ENCODE data around the gene TACR1. TPM values are rescaled to one million over a fixed set of nuclear protein-coding genes. Genes with fewer than 3 reads are reported as not detected.

The TACR1 gene
- total and polyA plus RNA-seq, 8 donors = 0.14 to 3.5 (median 0.49) TPM; not detected in 4

DNA sequence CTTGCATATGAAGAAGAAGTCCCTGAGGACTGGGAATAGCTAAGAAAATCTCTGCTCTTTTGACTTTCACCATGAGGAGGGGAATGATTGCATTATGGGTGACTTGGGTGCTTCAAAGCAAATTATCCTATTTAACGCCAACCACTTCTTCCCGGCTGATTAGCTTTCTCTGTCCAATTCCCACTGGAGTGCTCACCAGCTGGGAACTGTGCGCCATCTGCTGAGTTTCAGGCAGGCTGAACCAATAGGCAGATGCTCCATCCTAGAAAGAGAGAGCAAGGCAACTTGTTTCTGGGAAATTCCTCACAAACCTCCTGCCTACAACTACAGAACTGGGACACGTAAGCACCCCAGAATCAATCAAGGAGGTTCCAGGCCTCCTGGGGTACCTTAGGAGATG is 191.5 kb downstream of the TACR1 start:
- Histone ChIP-seq H3K27me3 (no peaks in the 10 kb centered on the region), H3K27ac (no peak overlapping the region), H3K36me3 (no peaks in the 10 kb centered on the region), H3K9me3 (no peaks in the 10 kb centered on the region), H3K4me1 (no peaks in the 10 kb centered on the region), H3K4me3 (no peak overlapping the region)
- TF ChIP-seq POLR2AphosphoS5 (IDR thresholded peaks at IDR 0.05) = no peak
- no peak for TF ChIP-seq POLR2A (IDR thresholded peaks at IDR 0.05)
- TF ChIP-seq, protein P1, sequence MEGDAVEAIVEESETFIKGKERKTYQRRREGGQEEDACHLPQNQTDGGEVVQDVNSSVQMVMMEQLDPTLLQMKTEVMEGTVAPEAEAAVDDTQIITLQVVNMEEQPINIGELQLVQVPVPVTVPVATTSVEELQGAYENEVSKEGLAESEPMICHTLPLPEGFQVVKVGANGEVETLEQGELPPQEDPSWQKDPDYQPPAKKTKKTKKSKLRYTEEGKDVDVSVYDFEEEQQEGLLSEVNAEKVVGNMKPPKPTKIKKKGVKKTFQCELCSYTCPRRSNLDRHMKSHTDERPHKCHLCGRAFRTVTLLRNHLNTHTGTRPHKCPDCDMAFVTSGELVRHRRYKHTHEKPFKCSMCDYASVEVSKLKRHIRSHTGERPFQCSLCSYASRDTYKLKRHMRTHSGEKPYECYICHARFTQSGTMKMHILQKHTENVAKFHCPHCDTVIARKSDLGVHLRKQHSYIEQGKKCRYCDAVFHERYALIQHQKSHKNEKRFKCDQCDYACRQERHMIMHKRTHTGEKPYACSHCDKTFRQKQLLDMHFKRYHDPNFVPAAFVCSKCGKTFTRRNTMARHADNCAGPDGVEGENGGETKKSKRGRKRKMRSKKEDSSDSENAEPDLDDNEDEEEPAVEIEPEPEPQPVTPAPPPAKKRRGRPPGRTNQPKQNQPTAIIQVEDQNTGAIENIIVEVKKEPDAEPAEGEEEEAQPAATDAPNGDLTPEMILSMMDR (IDR thresholded peaks at IDR 0.05) = no peak
- no peak for TF ChIP-seq EP300 (IDR thresholded peaks at IDR 0.05)
- intact Hi-C loops (cut with DNase I; ENCODE audit: low total_unique reads) = no loop called here
- DNase-seq = peak in 1 of 2 donors; percentile 29
- 84 to 97% (median 92%) methylated on average over 3 to 4 of the region's 4 CpGs for WGBS, 5 donors

DNA sequence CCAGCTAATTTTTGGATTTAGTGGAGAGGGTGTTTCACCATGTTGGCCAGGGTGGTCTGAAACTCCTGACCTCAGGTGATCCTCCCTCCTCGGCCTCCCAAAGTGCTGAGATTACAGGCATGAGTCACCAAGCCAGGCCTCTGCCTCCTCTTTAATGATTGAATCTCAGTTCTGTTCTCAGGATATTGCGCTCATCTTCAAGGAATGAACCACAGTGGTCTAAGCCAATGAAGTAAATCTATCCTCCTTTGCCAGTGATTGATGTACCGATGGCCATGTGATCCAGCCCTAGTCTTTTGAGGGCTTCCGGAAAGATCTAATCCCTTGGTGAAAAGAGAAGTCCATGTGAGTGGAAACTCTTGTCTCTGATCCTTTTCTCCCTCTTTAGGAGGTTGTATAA is 192.3 kb downstream of the TACR1 start:
- intact Hi-C loops (cut with DNase I; ENCODE audit: low total_unique reads) = no loop called here
- no peak overlapping the region for H3K27ac ChIP-seq
- no peaks in the 10 kb centered on the region for H3K27me3 ChIP-seq
- TF ChIP-seq POLR2AphosphoS5 (IDR thresholded peaks at IDR 0.05) (no peak), POLR2A (IDR thresholded peaks at IDR 0.05) (no peak), EP300 (IDR thresholded peaks at IDR 0.05) (no peak)
- TF ChIP-seq, protein P1 (IDR thresholded peaks at IDR 0.05) = no peak
- no peak overlapping the region for H3K4me3 ChIP-seq
- H3K9me3 ChIP-seq = no peaks in the 10 kb centered on the region
- H3K36me3 ChIP-seq = no peaks in the 10 kb centered on the region
- 88 to 97% (median 97%) methylated on average over 4 of the region's 4 CpGs for WGBS, 5 donors
- DNase-seq = no peak
- no peaks in the 10 kb centered on the region for H3K4me1 ChIP-seq

DNA sequence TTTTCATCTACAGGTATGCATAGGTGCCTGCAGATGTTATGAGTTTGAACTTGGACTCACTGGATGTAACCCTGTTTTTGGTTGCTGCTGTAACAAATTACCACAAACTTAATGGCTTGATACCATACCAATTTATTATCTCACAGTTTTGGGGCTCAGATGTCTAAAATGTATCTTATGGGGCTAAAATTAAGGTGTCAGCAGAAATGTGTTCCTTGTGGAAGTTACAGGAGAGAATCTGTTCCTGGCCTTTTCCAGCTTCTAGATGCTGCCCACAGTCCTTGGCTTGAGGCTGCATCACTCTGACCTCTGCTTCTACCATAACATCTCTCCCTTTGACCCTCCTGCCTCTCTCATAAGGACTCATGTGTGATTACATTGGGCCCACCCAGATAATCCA is 193.3 kb downstream of the TACR1 start:
- intact Hi-C loops (cut with DNase I; ENCODE audit: low total_unique reads) = no loop called here
- no peaks in the 10 kb centered on the region for H3K27me3 ChIP-seq
- H3K4me1 ChIP-seq = no peaks in the 10 kb centered on the region
- DNase-seq = no peak
- no peaks in the 10 kb centered on the region for H3K9me3 ChIP-seq
- no peaks in the 10 kb centered on the region for H3K36me3 ChIP-seq
- H3K4me3 ChIP-seq = no peak overlapping the region
- TF ChIP-seq POLR2AphosphoS5 (IDR thresholded peaks at IDR 0.05) (no peak), EP300 (IDR thresholded peaks at IDR 0.05) (no peak), POLR2A (IDR thresholded peaks at IDR 0.05) (no peak)
- TF ChIP-seq, protein P1 (IDR thresholded peaks at IDR 0.05) = no peak
- H3K27ac ChIP-seq = no peak overlapping the region

DNA sequence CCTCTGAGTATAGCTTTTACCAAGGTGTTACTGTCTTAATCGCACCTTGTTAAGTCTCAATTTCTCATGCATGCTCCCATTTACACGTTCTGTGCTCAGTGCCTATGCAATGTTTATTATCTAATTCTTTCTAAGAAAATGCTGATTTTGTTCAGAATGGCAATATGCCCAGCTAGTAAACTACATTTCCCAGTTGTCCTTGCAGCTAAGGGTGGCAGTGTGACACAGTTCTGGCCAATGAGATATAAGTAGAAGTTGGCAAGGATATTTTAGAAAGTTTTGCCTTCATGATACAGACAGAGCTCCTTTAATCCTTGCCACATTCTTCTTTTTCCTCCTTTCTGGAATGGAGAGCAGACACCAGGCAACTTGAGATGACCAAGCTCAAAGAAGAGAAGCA is 195.5 kb downstream of the TACR1 start:
- TF ChIP-seq POLR2AphosphoS5 (IDR thresholded peaks at IDR 0.05) = no peak
- no peak for TF ChIP-seq EP300 (IDR thresholded peaks at IDR 0.05)
- H3K36me3 ChIP-seq = no peaks in the 10 kb centered on the region
- WGBS, 5 donors = 70 to 80% (median 76%) methylated on average over 2 of the region's 2 CpGs
- H3K27ac ChIP-seq = no peak overlapping the region
- intact Hi-C loops (cut with DNase I; ENCODE audit: low total_unique reads) = no loop called here
- no peak overlapping the region for H3K4me3 ChIP-seq
- no peaks in the 10 kb centered on the region for H3K27me3 ChIP-seq
- H3K4me1 ChIP-seq = no peaks in the 10 kb centered on the region
- DNase-seq = no peak
- H3K9me3 ChIP-seq = no peaks in the 10 kb centered on the region

DNA sequence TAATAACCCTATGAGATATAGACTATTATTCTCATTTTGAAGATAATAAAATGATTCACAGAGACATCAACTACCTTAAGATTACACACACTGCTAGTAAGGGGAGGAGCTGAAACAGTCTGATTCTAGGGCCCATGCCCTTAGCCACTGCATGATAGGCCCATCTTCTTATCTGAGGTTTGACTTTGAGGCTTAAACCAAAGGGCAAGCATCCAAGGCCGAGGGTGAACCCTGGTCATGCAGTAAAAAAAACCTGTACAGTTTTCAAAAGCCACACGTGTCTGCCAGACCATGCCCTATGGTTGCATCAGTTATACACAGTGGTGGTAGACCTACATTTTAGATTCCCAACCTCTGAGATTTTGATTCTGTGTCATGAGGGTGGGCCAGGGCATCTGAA is 196.0 kb downstream of the TACR1 start:
- intact Hi-C loops (cut with DNase I; ENCODE audit: low total_unique reads) = no loop called here
- no peaks in the 10 kb centered on the region for H3K4me1 ChIP-seq
- 49 to 68% (median 54%) methylated on average over 2 of the region's 2 CpGs for WGBS, 5 donors
- no peaks in the 10 kb centered on the region for H3K27me3 ChIP-seq
- no peak overlapping the region for H3K4me3 ChIP-seq
- no peak for DNase-seq
- H3K36me3 ChIP-seq = peaks cover 0 to 3% (median 1%) of the 10 kb centered on the region in 4 donors
- TF ChIP-seq POLR2A (IDR thresholded peaks at IDR 0.05) (no peak), EP300 (IDR thresholded peaks at IDR 0.05) (no peak), POLR2AphosphoS5 (IDR thresholded peaks at IDR 0.05) (no peak)
- TF ChIP-seq, protein P1 (IDR thresholded peaks at IDR 0.05) = no peak
- no peak overlapping the region for H3K27ac ChIP-seq
- H3K9me3 ChIP-seq = no peaks in the 10 kb centered on the region
